ENCODE measurements around the gene KCP. TPM values are rescaled to one million over a fixed set of nuclear protein-coding genes. Genes with fewer than 3 reads are reported as not detected.

Gene KCP
- total RNA-seq, 1 experiment from 2014 or later = 1.6 TPM

DNA sequence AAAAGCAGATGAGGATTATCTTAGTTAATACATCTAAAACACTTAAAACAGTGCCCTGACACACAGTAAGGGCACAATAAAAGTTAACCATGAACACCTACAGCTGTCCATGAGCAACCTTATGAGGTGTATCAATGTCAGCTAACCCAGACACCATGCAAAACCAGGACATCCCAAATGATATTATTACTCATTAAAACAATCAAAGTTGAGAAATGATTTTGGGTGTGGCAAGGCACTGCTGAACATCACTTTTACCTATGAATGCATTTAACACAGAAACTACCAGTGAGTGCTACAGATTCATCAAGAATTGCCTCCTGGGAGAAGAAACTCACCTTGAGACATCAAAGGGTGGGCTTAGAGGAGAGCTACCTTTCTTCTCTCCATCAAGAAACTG lies 45.5 kb upstream of the KCP start:
- BruUV-seq (replicated peaks) = no TSS peak
- Histone ChIP-seq H2AFZ (ENCODE audit: low read depth, low read length, poor library complexity, severe bottlenecking) (no peak overlapping the region), H4K20me1 (ENCODE audit: insufficient read depth) (no peaks in the 10 kb centered on the region), H3K4me3 (replicated peaks in 1 of 2; ENCODE audit: low read depth in 1 of 2, low read length in 2 of 2) (no peak overlapping the region), H3K9me2 (ENCODE audit: insufficient read depth) (no peaks in the 10 kb centered on the region), H3K27me3 (ENCODE audit: insufficient read depth, low read length) (no peaks in the 10 kb centered on the region), H3K4me1 (ENCODE audit: control insufficient read depth in 1 of 2, insufficient read depth in 2 of 2, low read length in 2 of 2) (no peaks in the 10 kb centered on the region), H3K36me3 (ENCODE audit: control insufficient read depth in 1 of 2, insufficient read depth in 2 of 2, low read length in 2 of 2) (peaks cover 32 to 49% of the 10 kb centered on the region in 2 experiments; a peak in 3 of 4 replicates), H3K4me2 (ENCODE audit: low read length) (no peak overlapping the region), H3K9ac (ENCODE audit: low read length) (no peak overlapping the region), H3K27ac (ENCODE audit: low read depth, low read length) (no peak overlapping the region), H3K79me2 (ENCODE audit: insufficient read depth, low read length) (no peaks in the 10 kb centered on the region), H3K9me3 (ENCODE audit: control insufficient read depth in 1 of 2, insufficient read depth in 1 of 2, low read depth in 1 of 2, low read length in 2 of 2) (no peaks in the 10 kb centered on the region)
- no peak for DNase-seq (ENCODE audit: low read depth, low spot score)
- ChIA-PET RAD21 (ENCODE audit: low non-redundant PET in 1 of 2, low total read pairs in 2 of 2, uncharacterized antibody in 2 of 2, unreplicated experiment in 2 of 2) (no interaction called here), POLR2A (no interaction called here), CTCF (no interaction called here)
- TF ChIP-seq, protein P1, sequence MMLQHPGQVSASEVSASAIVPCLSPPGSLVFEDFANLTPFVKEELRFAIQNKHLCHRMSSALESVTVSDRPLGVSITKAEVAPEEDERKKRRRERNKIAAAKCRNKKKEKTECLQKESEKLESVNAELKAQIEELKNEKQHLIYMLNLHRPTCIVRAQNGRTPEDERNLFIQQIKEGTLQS (IDR thresholded peaks at IDR 0.05) = no peak
- no peak for ATAC-seq
- intact Hi-C loops (cut with micrococcal nuclease) = no loop called here

DNA sequence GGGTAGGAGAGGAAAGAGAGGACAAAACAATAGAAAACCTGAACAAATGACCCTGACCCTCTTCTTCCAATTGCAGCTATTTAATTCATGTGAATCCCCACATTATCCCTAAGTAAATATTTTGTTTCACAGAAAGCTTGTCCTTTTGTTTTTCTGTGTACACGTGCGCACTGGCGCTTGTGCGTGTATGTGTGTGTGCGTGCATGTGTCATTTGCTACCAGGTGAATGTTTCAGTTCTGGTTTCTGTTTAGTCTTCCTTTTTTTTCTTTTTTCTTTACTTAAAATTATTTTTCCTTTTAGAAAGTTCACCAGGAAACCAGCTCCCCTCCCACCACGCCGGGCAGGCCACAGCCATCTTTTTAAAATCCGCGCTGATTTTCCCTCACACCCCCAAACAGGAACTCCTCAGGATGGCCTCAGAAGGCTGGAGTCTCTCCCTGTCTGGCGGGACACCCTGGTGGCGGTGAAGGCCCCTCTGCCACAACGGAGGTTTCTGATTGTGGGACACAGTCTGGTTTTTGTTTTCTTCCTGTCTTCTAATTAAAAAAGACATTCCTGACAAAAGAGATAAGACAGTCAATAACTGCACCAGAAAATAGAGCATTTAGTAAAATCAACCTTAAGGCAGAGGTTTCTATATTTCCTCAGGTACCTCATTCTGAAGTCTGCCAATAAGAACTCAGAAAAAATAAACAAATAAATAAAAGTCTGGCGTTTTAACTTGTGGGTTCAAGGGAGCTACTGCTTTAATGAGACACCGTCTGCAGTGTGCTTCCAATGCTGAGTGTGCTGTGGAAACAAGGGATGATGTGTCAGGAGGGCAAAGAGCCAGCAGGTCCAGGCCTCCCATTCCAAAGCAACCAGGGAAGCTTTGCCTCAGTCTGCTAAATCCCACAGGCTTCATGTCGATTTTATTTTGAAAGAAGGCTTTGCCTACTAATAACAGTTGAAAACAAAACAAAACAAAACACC lies 44.6 kb upstream of the KCP start:
- Histone ChIP-seq H3K27ac (ENCODE audit: low read depth, low read length) (no peak overlapping the region), H3K9ac (ENCODE audit: low read length) (no peak overlapping the region), H3K36me3 (ENCODE audit: control insufficient read depth in 1 of 2, insufficient read depth in 2 of 2, low read length in 2 of 2) (peaks cover 32 to 48% of the 10 kb centered on the region in 2 experiments; a peak in 3 of 4 replicates), H2AFZ (ENCODE audit: low read depth, low read length, poor library complexity, severe bottlenecking) (no peak overlapping the region), H3K9me2 (ENCODE audit: insufficient read depth) (no peaks in the 10 kb centered on the region), H3K4me2 (ENCODE audit: low read length) (no peak overlapping the region), H3K4me3 (replicated peaks in 1 of 2; ENCODE audit: low read depth in 1 of 2, low read length in 2 of 2) (no peak overlapping the region), H4K20me1 (ENCODE audit: insufficient read depth) (no peaks in the 10 kb centered on the region), H3K9me3 (ENCODE audit: control insufficient read depth in 1 of 2, insufficient read depth in 1 of 2, low read depth in 1 of 2, low read length in 2 of 2) (no peaks in the 10 kb centered on the region), H3K27me3 (ENCODE audit: insufficient read depth, low read length) (no peaks in the 10 kb centered on the region), H3K4me1 (ENCODE audit: control insufficient read depth in 1 of 2, insufficient read depth in 2 of 2, low read length in 2 of 2) (no peaks in the 10 kb centered on the region), H3K79me2 (ENCODE audit: insufficient read depth, low read length) (no peaks in the 10 kb centered on the region)
- TSS peak; percentile 45 for BruUV-seq (replicated peaks)
- no peak for DNase-seq (ENCODE audit: low read depth, low spot score)
- no peak for ATAC-seq
- POLR2A ChIA-PET = no interaction called here
- intact Hi-C loops (cut with micrococcal nuclease) = no loop called here
- RAD21 ChIA-PET (ENCODE audit: low non-redundant PET in 1 of 2, low total read pairs in 2 of 2, uncharacterized antibody in 2 of 2, unreplicated experiment in 2 of 2) = no interaction called here
- CTCF ChIA-PET = no interaction called here
- TF ChIP-seq RAD21 (IDR thresholded peaks at IDR 0.05; ENCODE audit: low read depth) (no peak), ZNF274 (IDR thresholded peaks at IDR 0.05; ENCODE audit: low read depth, low read length) (no peak), CBX3 (IDR thresholded peaks at IDR 0.05; ENCODE audit: low read depth) (no peak), YY1 (IDR thresholded peaks at IDR 0.05; ENCODE audit: extremely low read depth, insufficient replicate concordance, low read depth, low read length) (no peak), CEBPB (IDR thresholded peaks at IDR 0.05; ENCODE audit: low read depth) (no peak), EGR1 (IDR thresholded peaks at IDR 0.05; ENCODE audit: low read depth) (no peak), SP1 (IDR thresholded peaks at IDR 0.05; ENCODE audit: low read depth) (no peak), ELF1 (IDR thresholded peaks at IDR 0.05; ENCODE audit: borderline replicate concordance, low read depth) (no peak), EZH2phosphoT487 (IDR thresholded peaks at IDR 0.05; ENCODE audit: borderline replicate concordance) (no peak), POLR2A (IDR thresholded peaks at IDR 0.05; ENCODE audit: borderline replicate concordance, extremely low read depth, insufficient read depth, insufficient read length) (no peak)
- TF ChIP-seq, protein P2, sequence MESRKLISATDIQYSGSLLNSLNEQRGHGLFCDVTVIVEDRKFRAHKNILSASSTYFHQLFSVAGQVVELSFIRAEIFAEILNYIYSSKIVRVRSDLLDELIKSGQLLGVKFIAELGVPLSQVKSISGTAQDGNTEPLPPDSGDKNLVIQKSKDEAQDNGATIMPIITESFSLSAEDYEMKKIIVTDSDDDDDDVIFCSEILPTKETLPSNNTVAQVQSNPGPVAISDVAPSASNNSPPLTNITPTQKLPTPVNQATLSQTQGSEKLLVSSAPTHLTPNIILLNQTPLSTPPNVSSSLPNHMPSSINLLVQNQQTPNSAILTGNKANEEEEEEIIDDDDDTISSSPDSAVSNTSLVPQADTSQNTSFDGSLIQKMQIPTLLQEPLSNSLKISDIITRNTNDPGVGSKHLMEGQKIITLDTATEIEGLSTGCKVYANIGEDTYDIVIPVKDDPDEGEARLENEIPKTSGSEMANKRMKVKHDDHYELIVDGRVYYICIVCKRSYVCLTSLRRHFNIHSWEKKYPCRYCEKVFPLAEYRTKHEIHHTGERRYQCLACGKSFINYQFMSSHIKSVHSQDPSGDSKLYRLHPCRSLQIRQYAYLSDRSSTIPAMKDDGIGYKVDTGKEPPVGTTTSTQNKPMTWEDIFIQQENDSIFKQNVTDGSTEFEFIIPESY (IDR thresholded peaks at IDR 0.05; ENCODE audit: extremely low read depth, insufficient replicate concordance, low read length) = no peak
- TF ChIP-seq, protein P3, sequence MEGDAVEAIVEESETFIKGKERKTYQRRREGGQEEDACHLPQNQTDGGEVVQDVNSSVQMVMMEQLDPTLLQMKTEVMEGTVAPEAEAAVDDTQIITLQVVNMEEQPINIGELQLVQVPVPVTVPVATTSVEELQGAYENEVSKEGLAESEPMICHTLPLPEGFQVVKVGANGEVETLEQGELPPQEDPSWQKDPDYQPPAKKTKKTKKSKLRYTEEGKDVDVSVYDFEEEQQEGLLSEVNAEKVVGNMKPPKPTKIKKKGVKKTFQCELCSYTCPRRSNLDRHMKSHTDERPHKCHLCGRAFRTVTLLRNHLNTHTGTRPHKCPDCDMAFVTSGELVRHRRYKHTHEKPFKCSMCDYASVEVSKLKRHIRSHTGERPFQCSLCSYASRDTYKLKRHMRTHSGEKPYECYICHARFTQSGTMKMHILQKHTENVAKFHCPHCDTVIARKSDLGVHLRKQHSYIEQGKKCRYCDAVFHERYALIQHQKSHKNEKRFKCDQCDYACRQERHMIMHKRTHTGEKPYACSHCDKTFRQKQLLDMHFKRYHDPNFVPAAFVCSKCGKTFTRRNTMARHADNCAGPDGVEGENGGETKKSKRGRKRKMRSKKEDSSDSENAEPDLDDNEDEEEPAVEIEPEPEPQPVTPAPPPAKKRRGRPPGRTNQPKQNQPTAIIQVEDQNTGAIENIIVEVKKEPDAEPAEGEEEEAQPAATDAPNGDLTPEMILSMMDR (IDR thresholded peaks at IDR 0.05 in 2 of 3, conservative IDR thresholded peaks at IDR 0.05 in 1 of 3; ENCODE audit: borderline replicate concordance in 1 of 3, insufficient read depth in 1 of 3, low read depth in 2 of 3, low read length in 2 of 3) = no peak

Measured in HCT116 (cell line).